ENCODE data around the gene MORN1.

Gene MORN1

DNA sequence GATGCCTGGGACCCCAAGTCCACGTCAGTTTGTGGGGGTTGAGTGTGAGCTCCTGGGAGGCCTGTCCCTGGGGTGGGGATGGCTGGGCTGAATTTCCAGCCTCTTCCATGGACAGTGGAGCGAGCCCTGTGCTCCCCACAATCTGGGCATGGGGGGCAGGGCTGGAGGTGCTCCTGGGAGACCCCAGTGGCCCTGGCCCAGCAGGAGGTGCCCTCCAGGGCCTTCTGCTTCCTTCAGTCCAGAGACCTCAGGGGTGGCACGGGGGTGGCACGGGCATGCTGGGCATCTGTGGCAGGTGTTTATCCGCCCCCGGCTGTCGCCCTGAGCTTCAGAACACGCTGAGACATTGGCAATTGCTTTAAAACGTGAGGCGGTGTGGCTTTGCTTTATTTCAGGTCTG is 40.9 kb downstream of the MORN1 start:
- no peak for TF ChIP-seq EZH2phosphoT487 (IDR thresholded peaks at IDR 0.05; ENCODE audit: low read length)
- TF ChIP-seq, protein P1, sequence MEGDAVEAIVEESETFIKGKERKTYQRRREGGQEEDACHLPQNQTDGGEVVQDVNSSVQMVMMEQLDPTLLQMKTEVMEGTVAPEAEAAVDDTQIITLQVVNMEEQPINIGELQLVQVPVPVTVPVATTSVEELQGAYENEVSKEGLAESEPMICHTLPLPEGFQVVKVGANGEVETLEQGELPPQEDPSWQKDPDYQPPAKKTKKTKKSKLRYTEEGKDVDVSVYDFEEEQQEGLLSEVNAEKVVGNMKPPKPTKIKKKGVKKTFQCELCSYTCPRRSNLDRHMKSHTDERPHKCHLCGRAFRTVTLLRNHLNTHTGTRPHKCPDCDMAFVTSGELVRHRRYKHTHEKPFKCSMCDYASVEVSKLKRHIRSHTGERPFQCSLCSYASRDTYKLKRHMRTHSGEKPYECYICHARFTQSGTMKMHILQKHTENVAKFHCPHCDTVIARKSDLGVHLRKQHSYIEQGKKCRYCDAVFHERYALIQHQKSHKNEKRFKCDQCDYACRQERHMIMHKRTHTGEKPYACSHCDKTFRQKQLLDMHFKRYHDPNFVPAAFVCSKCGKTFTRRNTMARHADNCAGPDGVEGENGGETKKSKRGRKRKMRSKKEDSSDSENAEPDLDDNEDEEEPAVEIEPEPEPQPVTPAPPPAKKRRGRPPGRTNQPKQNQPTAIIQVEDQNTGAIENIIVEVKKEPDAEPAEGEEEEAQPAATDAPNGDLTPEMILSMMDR (IDR thresholded peaks at IDR 0.05; ENCODE audit: low read length) = no peak
- TF ChIP-seq EZH2 (optimal IDR thresholded peaks at IDR 0.05; ENCODE audit: low read depth, low read length) = no peak
- Histone ChIP-seq H4K20me1 (ENCODE audit: insufficient read depth, low read length) (no peaks in the 10 kb centered on the region), H3K9me3 (replicated peaks; ENCODE audit: insufficient read depth, low read length) (no peaks in the 10 kb centered on the region), H3K9me2 (replicated peaks; ENCODE audit: insufficient read depth, low read length) (no peaks in the 10 kb centered on the region), H3K27me3 (replicated peaks; ENCODE audit: insufficient read depth, low read length) (peaks cover 97% of the 10 kb centered on the region), H3K4me3 (ENCODE audit: low read length) (no peak overlapping the region), H3K9ac (ENCODE audit: low read length) (no peak overlapping the region), H3K4me1 (ENCODE audit: low read length) (no peaks in the 10 kb centered on the region), H3K27ac (ENCODE audit: low read length) (no peak overlapping the region), H3K4me2 (ENCODE audit: low read depth, low read length) (no peak overlapping the region), H2AFZ (ENCODE audit: low read length) (no peak overlapping the region), H3K36me3 (replicated peaks; ENCODE audit: insufficient read depth, low read length) (no peaks in the 10 kb centered on the region), H3F3A (ENCODE audit: insufficient read depth, low read length) (no peaks in the 10 kb centered on the region), H3K79me2 (ENCODE audit: low read length) (no peaks in the 10 kb centered on the region)
- no peak for DNase-seq

GRCh38 chr1:2349806-2350205 is 41.5 kb downstream of the MORN1 start:
- H3K27ac ChIP-seq (ENCODE audit: low read length) = no peak overlapping the region
- H4K20me1 ChIP-seq (ENCODE audit: insufficient read depth, low read length) = no peaks in the 10 kb centered on the region

DNA sequence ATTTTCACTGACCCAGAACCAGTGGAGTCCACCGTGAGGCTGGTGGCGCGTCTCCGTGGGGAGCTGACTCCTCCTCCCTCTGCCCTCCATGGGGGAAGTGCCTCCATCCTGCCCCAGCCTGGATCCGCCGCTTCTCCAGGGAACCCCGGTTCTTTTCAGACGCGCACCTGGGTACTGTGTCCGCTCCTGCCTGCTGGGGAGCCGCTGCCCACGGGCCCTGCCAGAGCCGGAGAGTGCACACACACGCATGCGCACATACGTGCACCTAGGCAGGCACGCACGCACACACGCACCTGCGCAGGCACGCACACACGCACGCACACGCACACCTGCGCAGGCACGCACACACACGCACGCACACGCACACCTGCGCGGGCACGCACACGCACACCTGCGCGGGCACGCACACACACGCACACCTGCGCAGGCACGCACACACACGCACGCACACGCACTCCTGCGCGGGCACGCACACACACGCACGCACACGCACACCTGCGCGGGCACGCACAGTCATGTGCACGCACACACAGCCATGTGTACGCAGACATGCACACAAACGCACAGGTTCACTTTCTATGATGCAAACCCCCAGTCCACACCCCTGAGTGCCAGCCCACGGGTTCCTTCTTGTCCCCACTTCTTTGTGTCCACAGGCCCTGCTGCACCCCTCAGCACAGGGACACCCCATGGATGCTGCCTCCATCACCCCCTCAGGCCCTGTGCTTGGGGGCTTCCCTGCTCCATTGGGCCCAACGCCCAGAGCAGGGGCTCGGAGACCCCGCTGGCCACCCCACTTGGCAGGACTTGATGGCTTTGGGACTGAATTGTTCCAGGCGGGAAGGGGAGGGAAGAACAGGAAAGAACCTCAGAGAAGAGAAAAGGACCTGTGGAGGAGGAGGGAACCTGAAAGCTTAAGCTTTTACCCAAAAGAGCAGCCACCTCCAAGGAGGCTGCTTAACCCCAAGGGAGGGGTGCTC is 42.7 kb downstream of the MORN1 start:
- no peak overlapping the region for H3K27ac ChIP-seq (ENCODE audit: low read length)
- H3F3A ChIP-seq (ENCODE audit: insufficient read depth, low read length) = no peaks in the 10 kb centered on the region
- H3K27me3 ChIP-seq (replicated peaks; ENCODE audit: insufficient read depth, low read length) = peaks cover 96% of the 10 kb centered on the region
- no peaks in the 10 kb centered on the region for H3K9me2 ChIP-seq (replicated peaks; ENCODE audit: insufficient read depth, low read length)
- H3K4me3 ChIP-seq (ENCODE audit: low read length) = no peak overlapping the region
- no peaks in the 10 kb centered on the region for H4K20me1 ChIP-seq (ENCODE audit: insufficient read depth, low read length)
- H3K9ac ChIP-seq (ENCODE audit: low read length) = no peak overlapping the region
- H3K9me3 ChIP-seq (replicated peaks; ENCODE audit: insufficient read depth, low read length) = no peaks in the 10 kb centered on the region
- H3K4me1 ChIP-seq (ENCODE audit: low read length) = no peaks in the 10 kb centered on the region
- no peaks in the 10 kb centered on the region for H3K79me2 ChIP-seq (ENCODE audit: low read length)
- H3K36me3 ChIP-seq (replicated peaks; ENCODE audit: insufficient read depth, low read length) = no peaks in the 10 kb centered on the region
- no peak overlapping the region for H2AFZ ChIP-seq (ENCODE audit: low read length)
- no peak for DNase-seq
- no peak for TF ChIP-seq EZH2phosphoT487 (IDR thresholded peaks at IDR 0.05; ENCODE audit: low read length)
- TF ChIP-seq EZH2 (optimal IDR thresholded peaks at IDR 0.05; ENCODE audit: low read depth, low read length) = no peak
- TF ChIP-seq, protein P1 (IDR thresholded peaks at IDR 0.05; ENCODE audit: low read length) = no peak
- no peak overlapping the region for H3K4me2 ChIP-seq (ENCODE audit: low read depth, low read length)

More at GRCh38 chr1:2349806-2350205, 41.5 kb downstream of the MORN1 start:
- H3F3A ChIP-seq (ENCODE audit: insufficient read depth, low read length) = no peaks in the 10 kb centered on the region
- no peak overlapping the region for H3K9ac ChIP-seq (ENCODE audit: low read length)
- no peaks in the 10 kb centered on the region for H3K4me1 ChIP-seq (ENCODE audit: low read length)
- DNase-seq = no peak
- no peak for TF ChIP-seq EZH2phosphoT487 (IDR thresholded peaks at IDR 0.05; ENCODE audit: low read length)
- TF ChIP-seq EZH2 (optimal IDR thresholded peaks at IDR 0.05; ENCODE audit: low read depth, low read length) = no peak
- TF ChIP-seq, protein P1 (IDR thresholded peaks at IDR 0.05; ENCODE audit: low read length) = no peak
- no peaks in the 10 kb centered on the region for H3K9me3 ChIP-seq (replicated peaks; ENCODE audit: insufficient read depth, low read length)
- H3K79me2 ChIP-seq (ENCODE audit: low read length) = no peaks in the 10 kb centered on the region
- no peak overlapping the region for H3K4me3 ChIP-seq (ENCODE audit: low read length)
- no peaks in the 10 kb centered on the region for H3K36me3 ChIP-seq (replicated peaks; ENCODE audit: insufficient read depth, low read length)
- no peaks in the 10 kb centered on the region for H3K9me2 ChIP-seq (replicated peaks; ENCODE audit: insufficient read depth, low read length)
- peaks cover 97% of the 10 kb centered on the region for H3K27me3 ChIP-seq (replicated peaks; ENCODE audit: insufficient read depth, low read length)
- no peak overlapping the region for H2AFZ ChIP-seq (ENCODE audit: low read length)
- H3K4me2 ChIP-seq (ENCODE audit: low read depth, low read length) = no peak overlapping the region

Measured in MM.1S (cell line).